ENCODE measurements around the gene GPX3.

The GPX3 gene

GRCh38 chr5:151024440-151025249 lies 4.3 kb downstream of the GPX3 start:
- TF ChIP-seq CTCF (IDR thresholded peaks at IDR 0.05; ENCODE audit: insufficient read depth, low read length, poor library complexity, severe bottlenecking), result no peak
- DNase-seq (ENCODE audit: extremely low read depth, insufficient read length), result no peak
- Histone ChIP-seq H3K27me3 (replicated peaks; ENCODE audit: control insufficient read depth, insufficient read depth, low read length) (no peaks in the 10 kb centered on the region), H3K36me3 (ENCODE audit: control insufficient read depth, insufficient read depth, low read length) (peaks cover 26% of the 10 kb centered on the region), H3K4me3 (replicated peaks; ENCODE audit: low read depth, low read length) (no peak overlapping the region)

DNA sequence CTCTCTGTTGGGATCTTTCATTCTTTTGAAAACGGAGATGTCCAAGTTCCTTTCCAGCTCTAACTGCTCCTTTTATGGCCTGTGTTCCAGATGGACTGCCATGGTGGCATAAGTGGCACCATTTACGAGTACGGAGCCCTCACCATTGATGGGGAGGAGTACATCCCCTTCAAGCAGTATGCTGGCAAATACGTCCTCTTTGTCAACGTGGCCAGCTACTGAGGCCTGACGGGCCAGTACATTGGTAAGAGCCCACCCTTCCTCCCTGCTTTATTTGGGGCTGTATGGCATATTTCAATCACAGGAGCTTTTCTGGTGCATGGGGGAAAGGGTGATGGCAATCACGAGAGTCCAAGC lies 4.8 kb downstream of the GPX3 start:
- no peak for DNase-seq (ENCODE audit: extremely low read depth, insufficient read length)
- Histone ChIP-seq H3K36me3 (ENCODE audit: control insufficient read depth, insufficient read depth, low read length) (peaks cover 32% of the 10 kb centered on the region), H3K27me3 (replicated peaks; ENCODE audit: control insufficient read depth, insufficient read depth, low read length) (no peaks in the 10 kb centered on the region), H3K4me3 (replicated peaks; ENCODE audit: low read depth, low read length) (no peak overlapping the region)
- TF ChIP-seq CTCF (IDR thresholded peaks at IDR 0.05; ENCODE audit: insufficient read depth, low read length, poor library complexity, severe bottlenecking), result no peak

- no peak for DNase-seq (ENCODE audit: extremely low read depth, insufficient read length)
- no peak for TF ChIP-seq CTCF (IDR thresholded peaks at IDR 0.05; ENCODE audit: insufficient read depth, low read length, poor library complexity, severe bottlenecking)
- Histone ChIP-seq H3K36me3 (ENCODE audit: control insufficient read depth, insufficient read depth, low read length) (peaks cover 37% of the 10 kb centered on the region), H3K27me3 (replicated peaks; ENCODE audit: control insufficient read depth, insufficient read depth, low read length) (no peaks in the 10 kb centered on the region), H3K4me3 (replicated peaks; ENCODE audit: low read depth, low read length) (no peak overlapping the region)
These were observed 5.7 kb downstream of the GPX3 start for GRCh38 chr5:151026088-151026487.

DNA sequence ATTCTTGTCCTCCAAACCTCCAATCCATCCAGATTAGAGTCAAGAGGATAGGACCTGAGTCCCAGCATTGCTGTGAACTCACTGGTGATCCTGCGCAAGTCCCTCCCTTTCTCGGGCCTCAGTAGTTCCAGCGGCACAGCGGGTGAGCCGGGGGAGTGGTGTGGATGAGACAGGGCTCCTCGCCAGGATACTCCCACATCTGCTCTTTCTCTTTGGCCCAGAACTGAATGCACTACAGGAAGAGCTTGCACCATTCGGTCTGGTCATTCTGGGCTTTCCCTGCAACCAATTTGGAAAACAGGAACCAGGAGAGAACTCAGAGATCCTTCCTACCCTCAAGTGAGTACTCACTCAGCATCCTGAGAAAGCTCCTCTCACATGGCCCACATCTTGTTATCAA lies 6.3 kb downstream of the GPX3 start:
- H3K27me3 ChIP-seq (replicated peaks; ENCODE audit: control insufficient read depth, insufficient read depth, low read length), result no peaks in the 10 kb centered on the region
- no peak for DNase-seq (ENCODE audit: extremely low read depth, insufficient read length)
- peaks cover 43% of the 10 kb centered on the region for H3K36me3 ChIP-seq (ENCODE audit: control insufficient read depth, insufficient read depth, low read length)
- H3K4me3 ChIP-seq (replicated peaks; ENCODE audit: low read depth, low read length), result no peak overlapping the region
- TF ChIP-seq CTCF (IDR thresholded peaks at IDR 0.05; ENCODE audit: insufficient read depth, low read length, poor library complexity, severe bottlenecking), result no peak

DNA sequence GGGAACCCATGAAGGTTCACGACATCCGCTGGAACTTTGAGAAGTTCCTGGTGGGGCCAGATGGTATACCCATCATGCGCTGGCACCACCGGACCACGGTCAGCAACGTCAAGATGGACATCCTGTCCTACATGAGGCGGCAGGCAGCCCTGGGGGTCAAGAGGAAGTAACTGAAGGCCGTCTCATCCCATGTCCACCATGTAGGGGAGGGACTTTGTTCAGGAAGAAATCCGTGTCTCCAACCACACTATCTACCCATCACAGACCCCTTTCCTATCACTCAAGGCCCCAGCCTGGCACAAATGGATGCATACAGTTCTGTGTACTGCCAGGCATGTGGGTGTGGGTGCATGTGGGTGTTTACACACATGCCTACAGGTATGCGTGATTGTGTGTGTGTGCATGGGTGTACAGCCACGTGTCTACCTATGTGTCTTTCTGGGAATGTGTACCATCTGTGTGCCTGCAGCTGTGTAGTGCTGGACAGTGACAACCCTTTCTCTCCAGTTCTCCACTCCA lies 7.6 kb downstream of the GPX3 start:
- no peak for DNase-seq (ENCODE audit: extremely low read depth, insufficient read length)
- Histone ChIP-seq H3K4me3 (replicated peaks; ENCODE audit: low read depth, low read length) (no peak overlapping the region), H3K36me3 (ENCODE audit: control insufficient read depth, insufficient read depth, low read length) (peaks cover 52% of the 10 kb centered on the region), H3K27me3 (replicated peaks; ENCODE audit: control insufficient read depth, insufficient read depth, low read length) (no peaks in the 10 kb centered on the region)
- TF ChIP-seq CTCF (IDR thresholded peaks at IDR 0.05; ENCODE audit: insufficient read depth, low read length, poor library complexity, severe bottlenecking), result no peak

All from GM06990 (cell line).